Mucosa of descending colon (tissue), 3 donors: ENCODE measurements around the gene OR6C4. TPM values are rescaled to one million over a fixed set of nuclear protein-coding genes. Genes with fewer than 3 reads are reported as not detected.

Source experiments
- total RNA-seq, 3 donors: library from RNA; stranded (reverse); fragmentation: NEBNext Ultra II Directional in 2 of 3; extraction: Animal tissue kit (Norgen Biotek cat#: 25700) in 2 of 3; gene quantifications; one replicate each; pipeline versions ENCODE4 v1.2.1 to v1.2.4, GENCODE V29; 2021 to 2023
- donor health status: DM: no; HTN: no; CAD: no; lungs with moderate emphysema.
- donor health status: DM: no; HTN: no; CAD: no.
- donor health status: DM: no; HTN: yes; CAD: no.

OR6C4 gene
- total RNA-seq, 3 donors from 2014 or later = not detected

Other genes with a start within 250 kb of the OR6C4 start
- not detected for gene OR6C1, start 235.3 kb upstream of the OR6C4 start, total RNA-seq
- not detected for gene OR6C3, start 218.9 kb upstream of the OR6C4 start, total RNA-seq
- not detected for gene OR6C75, start 186.6 kb upstream of the OR6C4 start, total RNA-seq
- gene OR6C65, start 149.1 kb upstream of the OR6C4 start, total RNA-seq = not detected
- gene OR6C76, start 123.3 kb upstream of the OR6C4 start, total RNA-seq = not detected
- not detected for gene OR6C2, start 105.5 kb upstream of the OR6C4 start, total RNA-seq
- not detected for gene OR6C70, start 79.5 kb upstream of the OR6C4 start, total RNA-seq
- not detected for gene OR6C68, start 57.2 kb upstream of the OR6C4 start, total RNA-seq
- gene OR2AP1, start 22.9 kb downstream of the OR6C4 start, total RNA-seq = not detected
- not detected for gene OR10P1, start 87.3 kb downstream of the OR6C4 start, total RNA-seq
- 100 to 1,000 TPM in 1 of 3 donors, 10 to 100 TPM in 2; 16.5 to 449 (median 46.0) TPM for gene ITGA7, start 158.3 kb downstream of the OR6C4 start, total RNA-seq
- 100 to 1,000 TPM; 201 to 285 (median 241) TPM for gene BLOC1S1, start 166.4 kb downstream of the OR6C4 start, total RNA-seq
- gene RDH5, start 170.8 kb downstream of the OR6C4 start, total RNA-seq = 10 to 100 TPM; 21.5 to 48.1 (median 35.8) TPM
- 1,000 to 10,000 TPM in 2 of 3 donors, 100 to 1,000 TPM in 1; 992 to 1,177 (median 1,016) TPM for gene CD63, start 179.4 kb downstream of the OR6C4 start, total RNA-seq
- gene GDF11, start 193.5 kb downstream of the OR6C4 start, total RNA-seq = 10 to 100 TPM in 1 of 3 donors, 1 to 10 TPM in 2; 1.0 to 13.8 (median 2.8) TPM